ENCODE results near the gene IER5L. TPM values are rescaled to one million over a fixed set of nuclear protein-coding genes. Genes with fewer than 3 reads are reported as not detected.

Gene IER5L
- total and polyA plus RNA-seq, 9 of the 15 experiments (the other 6 are each of a cell fraction or from before 2014, with no cell fraction given) = 0.14 to 11.9 (median 0.52) TPM

DNA sequence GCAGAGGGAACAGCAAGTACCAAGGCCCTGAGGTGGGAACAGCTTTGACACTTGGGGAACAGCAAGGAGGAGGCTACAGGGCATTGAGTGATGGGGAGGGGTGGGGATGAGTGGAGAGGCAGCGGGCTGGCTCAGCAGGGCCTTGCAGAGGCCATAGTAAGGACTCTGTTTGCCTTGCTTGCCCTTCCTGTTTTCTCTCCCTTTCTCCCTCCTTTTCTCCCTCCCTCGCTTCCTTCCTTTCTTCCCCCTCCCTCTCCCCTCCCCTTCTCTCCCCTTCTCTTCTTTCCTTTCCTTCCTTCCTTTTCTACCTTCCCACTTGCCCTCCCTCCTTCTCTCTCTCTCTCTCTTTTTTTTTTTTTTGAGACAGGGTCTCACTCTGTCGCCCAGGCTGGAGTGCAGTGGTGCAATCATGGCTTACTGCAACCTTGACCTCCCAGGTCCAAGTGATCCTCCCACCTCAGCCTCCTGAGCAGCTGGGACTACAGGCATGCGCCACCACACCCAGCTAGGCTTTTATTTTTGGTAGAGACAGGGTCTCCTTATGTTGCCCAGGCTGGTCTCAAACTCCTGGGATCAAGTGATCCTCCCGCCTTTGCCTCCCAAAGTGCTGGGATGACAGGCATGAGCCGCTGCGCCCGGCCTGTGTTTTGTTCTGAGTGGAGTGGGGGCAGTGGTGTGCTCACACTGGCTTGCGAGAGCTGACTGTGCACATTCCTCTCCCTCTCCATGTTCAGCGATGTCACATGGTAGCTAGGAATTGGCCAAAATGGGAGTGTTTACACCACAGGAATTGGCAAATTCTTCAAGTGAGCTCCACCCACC is 17.1 kb downstream of the IER5L start:
- Histone ChIP-seq H3K79me2 (ENCODE audit: control insufficient read depth, insufficient read depth, low read length) (no peaks in the 10 kb centered on the region), H3K9me3 (replicated peaks; ENCODE audit: control insufficient read depth, insufficient read depth, low read depth, low read length) (no peaks in the 10 kb centered on the region)
- TF ChIP-seq ZNF24 (IDR thresholded peaks at IDR 0.05) = no peak
- TF ChIP-seq KDM1A (IDR thresholded peaks at IDR 0.05) = 0 out of 4 replicates have a peak, but pooled peaks of 1 of the 2 experiments have one; percentile 15
- TF ChIP-seq CHD4 (IDR thresholded peaks at IDR 0.05; ENCODE audit: insufficient read depth, insufficient replicate concordance, low read depth, low read length, poor library complexity, severe bottlenecking) = no peak
- TF ChIP-seq BCOR (IDR thresholded peaks at IDR 0.05) = 0 out of 2 replicates have a peak, but pooled peaks have one; percentile 36
- TF ChIP-seq, protein P1, sequence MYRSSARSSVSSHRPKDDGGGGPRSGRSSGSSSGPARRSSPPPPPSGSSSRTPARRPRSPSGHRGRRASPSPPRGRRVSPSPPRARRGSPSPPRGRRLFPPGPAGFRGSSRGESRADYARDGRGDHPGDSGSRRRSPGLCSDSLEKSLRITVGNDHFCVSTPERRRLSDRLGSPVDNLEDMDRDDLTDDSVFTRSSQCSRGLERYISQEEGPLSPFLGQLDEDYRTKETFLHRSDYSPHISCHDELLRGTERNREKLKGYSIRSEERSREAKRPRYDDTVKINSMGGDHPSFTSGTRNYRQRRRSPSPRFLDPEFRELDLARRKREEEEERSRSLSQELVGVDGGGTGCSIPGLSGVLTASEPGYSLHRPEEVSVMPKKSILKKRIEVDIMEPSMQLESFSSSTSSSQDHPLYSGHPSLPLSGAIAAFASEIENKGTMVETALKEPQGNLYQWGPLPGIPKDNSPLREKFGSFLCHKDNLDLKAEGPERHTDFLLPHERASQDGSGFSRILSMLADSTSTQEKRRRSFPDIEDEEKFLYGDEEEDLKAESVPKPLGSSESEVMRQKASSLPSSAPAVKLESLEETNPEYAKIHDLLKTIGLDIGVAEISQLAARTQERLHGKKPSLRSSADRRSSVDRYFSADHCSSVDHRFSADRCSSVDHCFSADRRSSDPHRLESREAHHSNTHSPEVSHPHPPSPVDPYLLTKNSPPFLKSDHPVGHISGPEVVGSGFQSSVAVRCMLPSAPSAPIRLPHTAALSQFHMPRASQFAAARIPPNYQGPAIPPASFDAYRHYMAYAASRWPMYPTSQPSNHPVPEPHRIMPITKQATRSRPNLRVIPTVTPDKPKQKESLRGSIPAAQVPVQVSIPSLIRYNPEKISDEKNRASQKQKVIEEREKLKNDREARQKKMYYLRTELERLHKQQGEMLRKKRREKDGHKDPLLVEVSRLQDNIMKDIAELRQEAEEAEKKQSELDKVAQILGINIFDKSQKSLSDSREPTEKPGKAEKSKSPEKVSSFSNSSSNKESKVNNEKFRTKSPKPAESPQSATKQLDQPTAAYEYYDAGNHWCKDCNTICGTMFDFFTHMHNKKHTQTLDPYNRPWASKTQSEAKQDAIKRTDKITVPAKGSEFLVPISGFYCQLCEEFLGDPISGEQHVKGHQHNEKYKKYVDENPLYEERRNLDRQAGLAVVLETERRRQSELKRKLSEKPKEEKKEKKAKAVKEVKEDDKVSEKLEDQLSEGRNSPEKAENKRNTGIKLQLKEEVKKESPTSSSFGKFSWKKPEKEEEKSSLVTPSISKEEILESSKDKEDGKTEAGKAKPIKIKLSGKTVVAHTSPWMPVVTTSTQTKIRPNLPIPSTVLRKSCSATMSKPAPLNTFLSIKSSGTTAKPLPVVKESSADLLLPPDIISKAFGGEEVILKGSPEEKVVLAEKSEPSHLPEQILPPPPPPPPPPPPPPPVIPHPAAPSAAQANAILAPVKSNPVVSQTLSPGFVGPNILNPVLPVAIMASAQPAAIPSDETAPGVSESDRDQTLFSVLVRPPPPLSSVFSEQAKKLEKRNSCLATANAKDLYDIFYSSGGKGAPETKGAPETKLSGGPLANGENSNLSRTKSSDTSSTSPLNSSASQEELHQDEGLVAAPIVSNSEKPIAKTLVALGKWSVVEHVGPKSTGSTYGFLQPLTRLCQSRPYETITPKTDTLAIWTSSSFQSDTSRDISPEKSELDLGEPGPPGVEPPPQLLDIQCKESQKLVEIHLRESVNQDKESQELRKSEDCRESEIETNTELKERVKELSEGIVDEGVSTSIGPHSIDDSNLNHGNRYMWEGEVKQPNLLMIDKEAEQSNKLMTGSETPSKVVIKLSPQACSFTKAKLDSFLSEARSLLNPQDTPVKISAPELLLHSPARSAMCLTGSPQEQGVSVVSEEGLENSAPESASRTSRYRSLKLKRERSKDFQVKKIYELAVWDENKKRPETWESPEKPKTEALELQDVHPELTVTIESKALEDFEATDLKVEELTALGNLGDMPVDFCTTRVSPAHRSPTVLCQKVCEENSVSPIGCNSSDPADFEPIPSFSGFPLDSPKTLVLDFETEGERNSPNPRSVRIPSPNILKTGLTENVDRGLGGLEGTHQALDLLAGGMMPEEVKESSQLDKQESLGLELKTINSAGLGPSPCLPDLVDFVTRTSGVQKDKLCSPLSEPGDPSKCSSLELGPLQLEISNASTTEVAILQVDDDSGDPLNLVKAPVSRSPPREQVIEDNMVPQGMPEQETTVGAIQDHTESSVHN (IDR thresholded peaks at IDR 0.05; ENCODE audit: borderline replicate concordance in 1 of 2, low read depth in 1 of 2) = no peak
- TF ChIP-seq, protein P2, sequence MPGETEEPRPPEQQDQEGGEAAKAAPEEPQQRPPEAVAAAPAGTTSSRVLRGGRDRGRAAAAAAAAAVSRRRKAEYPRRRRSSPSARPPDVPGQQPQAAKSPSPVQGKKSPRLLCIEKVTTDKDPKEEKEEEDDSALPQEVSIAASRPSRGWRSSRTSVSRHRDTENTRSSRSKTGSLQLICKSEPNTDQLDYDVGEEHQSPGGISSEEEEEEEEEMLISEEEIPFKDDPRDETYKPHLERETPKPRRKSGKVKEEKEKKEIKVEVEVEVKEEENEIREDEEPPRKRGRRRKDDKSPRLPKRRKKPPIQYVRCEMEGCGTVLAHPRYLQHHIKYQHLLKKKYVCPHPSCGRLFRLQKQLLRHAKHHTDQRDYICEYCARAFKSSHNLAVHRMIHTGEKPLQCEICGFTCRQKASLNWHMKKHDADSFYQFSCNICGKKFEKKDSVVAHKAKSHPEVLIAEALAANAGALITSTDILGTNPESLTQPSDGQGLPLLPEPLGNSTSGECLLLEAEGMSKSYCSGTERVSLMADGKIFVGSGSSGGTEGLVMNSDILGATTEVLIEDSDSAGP (CRISPR knock-in tag; IDR thresholded peaks at IDR 0.05) = no peak
- peak in 1 of 2 experiments; percentile 54; a peak in 1 of 4 replicates for TF ChIP-seq TEAD1 (CRISPR knock-in tag; IDR thresholded peaks at IDR 0.05)
- no peak for TF ChIP-seq ZNF12 (CRISPR knock-in tag; IDR thresholded peaks at IDR 0.05)
- no peak for TF ChIP-seq SMAD3 (CRISPR knock-in tag; conservative IDR thresholded peaks at IDR 0.05)
- no peak for TF ChIP-seq KAT8 (IDR thresholded peaks at IDR 0.05; ENCODE audit: low read depth)

More for the DNA sequence above, 17.1 kb downstream of the IER5L start:
- peak; percentile 78 for ATAC-seq
- H3K4me3 ChIP-seq = no peak overlapping the region
- H3K9ac ChIP-seq (ENCODE audit: insufficient read depth in 1 of 2, low read depth in 2 of 2, low read length in 2 of 2) = peak overlapping the region in 1 of 2 experiments; percentile 68; a peak in 1 of 4 replicates
- H3K27ac ChIP-seq (ENCODE audit: extremely low read depth, low read depth, low read length) = peak overlapping the region; percentile 15; the same call in 2 of the 3 replicates
- ChIA-PET CTCF (ENCODE audit: low intra/inter-chr PET ratio) (no interaction called here), POLR2A (interaction anchor here (0.5 to 1.9 kb wide), 6 partner anchors 9 to 688 kb away, joined by 3 to 8 read pairs (median 3); no protein-coding TSS in a partner anchor)
- 28% methylated on average over 9 of the region's 10 CpGs for WGBS (ENCODE audit: insufficient coverage, low coverage, missing lambda C conversion rate)
- BruUV-seq (replicated peaks) = no TSS peak
- H4K20me1 ChIP-seq (replicated peaks; ENCODE audit: control insufficient read depth, insufficient read depth, low read length) = no peaks in the 10 kb centered on the region
- H3K9me1 ChIP-seq (ENCODE audit: control insufficient read depth, insufficient read depth, low read length) = no peaks in the 10 kb centered on the region
- no peaks in the 10 kb centered on the region for H3K27me3 ChIP-seq (ENCODE audit: control insufficient read depth in 2 of 2, insufficient read depth in 2 of 2, low read length in 2 of 2)
- no peak for DNase-seq (ENCODE audit: extremely low read depth in 1 of 4, low spot score in 3 of 4)
- H2AFZ ChIP-seq (ENCODE audit: low read depth, low read length) = peak overlapping the region; percentile 75
- no peaks in the 10 kb centered on the region for H3K36me3 ChIP-seq (ENCODE audit: control insufficient read depth, insufficient read depth, low read length)
- peaks cover 4 to 25% of the 10 kb centered on the region in 2 experiments; a peak in 3 of 5 replicates for H3K4me1 ChIP-seq (replicated peaks in 1 of 2; ENCODE audit: control insufficient read depth in 2 of 2, insufficient read depth in 2 of 2, low read length in 2 of 2)
- H3K4me2 ChIP-seq (ENCODE audit: insufficient read depth, low read length) = peak overlapping the region; percentile 69
- FAIRE-seq = peak; percentile 64
- in situ Hi-C loops (cut with MboI) (loop anchor here (10.0 kb wide), 1 partner anchor 634 kb away; no protein-coding TSS in a partner anchor), intact Hi-C loops (cut with micrococcal nuclease) (no loop called here)

Data from K562 (cell line).